Camera-type eye (tissue), 1 donor: ENCODE results near the gene AGR2. TPM values are rescaled to one million over a fixed set of nuclear protein-coding genes. Genes with fewer than 3 reads are reported as not detected.

ENCODE experiments used
- total RNA-seq: library from RNA; depleted of rRNA; stranded (reverse); fragments of >200 nt; gene quantifications from one replicate; pipeline ENCODE4 v1.2.3, GENCODE V29; 2014

AGR2 gene
- total RNA-seq, result 17.9 TPM

DNA sequence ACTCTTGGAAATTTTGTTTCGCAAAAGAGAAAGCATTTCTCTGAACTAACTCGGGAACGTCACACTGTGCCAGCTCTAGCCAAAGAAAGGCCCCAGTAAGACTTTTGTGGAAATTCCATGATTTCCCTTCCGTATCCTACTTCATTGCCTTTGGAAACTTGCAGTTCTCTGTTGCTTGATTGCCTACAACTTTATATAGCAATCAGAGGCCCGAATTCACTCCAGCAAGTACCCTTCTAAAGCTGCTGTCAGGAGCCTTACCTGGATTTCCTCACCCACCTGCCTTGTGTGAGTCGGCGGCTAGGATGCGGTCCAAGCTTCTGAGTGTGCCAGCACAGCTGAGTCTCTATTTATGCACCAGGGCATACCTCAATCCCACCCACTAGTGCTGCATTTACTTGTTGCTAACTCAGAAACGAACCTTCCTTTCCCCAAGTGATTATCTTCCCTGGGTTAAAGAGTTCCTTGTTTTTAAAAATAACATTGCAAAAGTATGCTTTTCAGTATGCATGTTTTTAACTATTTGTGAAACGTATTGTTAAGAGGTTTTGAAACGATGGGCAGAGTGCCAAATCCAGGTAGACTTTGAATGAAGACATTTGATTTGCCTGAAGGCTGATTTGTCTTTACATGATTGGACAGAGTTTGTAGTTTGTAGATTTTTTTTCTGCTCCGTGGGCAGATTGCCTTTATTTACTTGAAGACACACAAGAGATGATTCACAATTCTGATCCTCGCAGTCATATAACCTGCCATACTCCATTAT lies at the start of gene AGR2:
TSS of gene AGR2 (minus strand) at position 326 of the 766 bp plus-strand sequence. CDS start 3,203 bp downstream, outside the sequence.

DNA sequence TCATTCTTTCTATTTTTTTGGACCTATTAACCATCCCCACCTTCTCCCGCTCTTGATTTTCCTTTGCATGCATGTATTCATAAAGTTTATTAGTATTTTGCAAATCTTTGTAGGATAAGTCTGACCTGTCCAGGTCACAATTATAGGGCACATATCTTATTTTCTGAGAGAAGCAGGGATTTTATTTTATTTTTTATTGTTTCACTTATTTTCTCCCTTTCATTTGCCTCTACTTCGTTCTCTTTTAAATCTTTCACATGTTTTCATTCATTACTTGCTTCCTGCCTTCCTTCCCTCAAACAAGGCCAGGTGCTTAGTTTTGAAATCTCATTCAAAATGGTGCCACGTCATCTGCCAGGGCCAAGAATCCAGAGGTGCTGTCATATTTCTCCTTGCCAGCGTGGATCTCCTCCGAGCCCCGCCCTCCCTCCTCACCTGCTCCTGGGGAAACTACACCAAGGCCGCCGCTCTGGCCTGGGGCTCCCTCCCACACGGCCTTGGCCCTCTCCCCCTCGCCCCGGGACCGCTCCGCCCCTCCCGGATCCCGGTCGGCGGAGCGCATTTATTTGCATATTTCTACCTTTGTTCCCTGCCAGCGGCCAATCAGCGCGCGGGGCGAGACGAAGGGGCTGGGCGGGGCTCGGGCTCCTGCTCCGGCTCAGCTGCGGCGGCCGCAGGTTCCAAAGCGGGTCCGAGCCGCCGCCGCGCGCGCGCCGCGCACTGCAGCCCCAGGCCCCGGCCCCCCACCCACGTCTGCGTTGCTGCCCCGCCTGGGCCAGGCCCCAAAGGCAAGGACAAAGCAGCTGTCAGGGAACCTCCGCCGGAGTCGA lies 51.5 kb downstream of the AGR2 start, which contains the start of gene TSPAN13:
TSS of gene TSPAN13 (plus strand) at position 654 of the 830 bp plus-strand sequence. CDS start 213 bp downstream, outside the sequence.

Other genes starting within 250 kb of the AGR2 start
- gene ANKMY2, start 159.2 kb downstream of the AGR2 start, total RNA-seq, result 49.0 TPM
- 77.7 TPM for gene BZW2, start 158.8 kb downstream of the AGR2 start, total RNA-seq
- 26.9 TPM for gene TSPAN13, start 51.2 kb downstream of the AGR2 start, total RNA-seq
- gene AGR3, start 77.0 kb upstream of the AGR2 start, total RNA-seq, result 3.2 TPM